GM19238 (cell line): ENCODE measurements around the gene CCDC30.
"Not testable (repeated sequence)": the region's sequence is repeated elsewhere in the genome, so short reads cannot be mapped to it uniquely, and the experiment has no call there.

ENCODE experiments used
- DNase-seq: peaks from one replicate; pipeline ENCODE4 v3.0.0; 2011; ENCODE audit warnings: low spot score; ENCODE audit not compliant: insufficient read length

Gene CCDC30

GRCh38 chr1:42523171-42523570 is 60.1 kb downstream of the CCDC30 start:
- DNase-seq, result no peak

DNA sequence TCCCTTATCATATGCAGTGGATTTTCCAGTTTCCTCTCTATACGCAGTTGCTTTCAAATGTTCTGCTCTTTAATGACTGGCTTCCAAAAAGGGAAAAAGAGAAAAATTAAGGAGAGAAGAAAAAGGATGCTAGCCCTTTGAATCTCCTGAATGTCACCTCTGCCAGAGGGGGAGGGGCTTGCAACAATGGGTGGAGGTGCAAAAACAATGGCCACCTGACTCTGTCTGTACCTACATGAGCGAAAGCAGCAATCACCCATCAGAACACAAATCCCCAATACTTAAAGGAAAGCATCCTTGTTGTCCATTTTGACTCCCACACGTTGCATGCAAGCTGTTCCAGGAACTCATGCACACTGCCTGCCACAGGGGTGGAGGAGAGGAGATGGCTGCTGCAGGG is 61.2 kb downstream of the CCDC30 start:
- DNase-seq, result no peak

DNA sequence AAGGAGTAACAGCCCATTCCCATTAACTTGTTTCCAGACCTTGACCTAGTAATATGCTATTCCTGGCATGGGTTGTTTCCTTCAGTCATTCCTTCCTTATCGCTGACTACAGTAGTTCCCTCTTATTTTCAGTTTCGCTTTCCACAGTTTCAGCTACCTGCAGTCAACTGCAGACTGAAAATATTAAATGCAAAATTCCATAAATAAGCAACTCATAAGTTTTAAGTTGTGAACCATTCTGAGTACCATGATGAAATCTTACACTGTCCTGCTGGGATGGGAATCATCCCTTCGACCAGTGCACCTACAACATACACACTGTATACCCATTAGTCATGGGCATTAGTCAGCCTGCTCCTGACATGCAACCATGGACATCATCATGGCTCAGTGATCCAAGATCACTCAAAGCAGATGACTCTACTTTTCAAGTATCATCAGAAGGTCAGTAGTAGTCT is 66.7 kb downstream of the CCDC30 start:
- no peak for DNase-seq

GRCh38 chr1:42531043-42531442 is 68.0 kb downstream of the CCDC30 start:
- DNase-seq, result no peak

DNA sequence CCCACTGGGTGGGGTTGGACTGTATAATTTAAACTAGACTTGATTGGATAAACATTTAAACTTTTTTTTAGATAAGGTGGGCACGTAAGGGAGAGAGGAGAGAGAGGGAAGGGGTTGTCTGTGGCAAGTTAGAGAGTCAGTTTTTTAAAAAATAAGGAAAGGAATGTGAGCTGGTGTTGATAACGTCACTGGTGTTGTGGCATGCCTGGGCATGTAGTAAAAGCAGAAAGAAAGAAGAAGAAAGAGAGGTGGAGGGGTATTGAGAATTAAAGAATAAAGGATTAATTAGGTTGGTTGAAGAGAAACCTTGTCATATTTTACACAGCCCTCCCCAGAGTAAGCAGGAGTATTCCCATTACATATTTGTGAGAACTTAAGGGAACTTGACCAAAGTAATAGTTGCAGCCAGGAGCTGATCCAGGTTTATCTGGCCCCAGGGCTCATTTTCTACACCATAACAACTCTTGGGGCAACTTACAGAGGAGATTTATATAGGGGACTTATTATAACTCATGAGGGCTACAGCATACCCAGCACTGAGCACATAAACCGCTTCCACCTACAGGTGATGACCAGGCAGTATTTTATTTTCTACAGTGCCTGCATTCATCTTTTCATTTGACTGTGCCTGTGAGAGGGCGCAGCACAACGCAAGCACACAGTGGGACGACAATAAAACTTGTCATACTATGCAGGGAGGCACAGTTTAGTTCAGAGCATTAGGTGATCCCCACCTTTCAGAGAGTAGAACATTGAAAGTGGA is 70.2 kb downstream of the CCDC30 start:
- no peak for DNase-seq

DNA sequence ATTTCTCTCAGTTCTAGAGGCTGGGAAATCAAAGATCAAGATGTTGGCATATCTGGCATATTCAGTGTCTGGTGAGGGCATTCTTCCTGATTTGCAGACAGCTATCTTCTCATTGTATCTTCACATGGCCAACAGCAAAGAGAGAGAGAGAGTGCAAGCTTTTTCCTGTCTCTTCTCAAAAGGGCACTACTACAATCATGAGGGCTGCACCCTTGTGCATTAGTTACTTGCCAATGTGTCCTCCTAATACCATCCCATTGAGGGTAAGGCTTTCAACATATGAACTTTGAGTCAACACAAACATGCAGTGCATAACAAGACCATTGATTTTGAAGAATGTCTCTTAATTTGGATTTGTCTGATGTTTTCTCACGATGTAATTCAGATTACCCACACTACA is 78.0 kb downstream of the CCDC30 start:
- no peak for DNase-seq

DNA sequence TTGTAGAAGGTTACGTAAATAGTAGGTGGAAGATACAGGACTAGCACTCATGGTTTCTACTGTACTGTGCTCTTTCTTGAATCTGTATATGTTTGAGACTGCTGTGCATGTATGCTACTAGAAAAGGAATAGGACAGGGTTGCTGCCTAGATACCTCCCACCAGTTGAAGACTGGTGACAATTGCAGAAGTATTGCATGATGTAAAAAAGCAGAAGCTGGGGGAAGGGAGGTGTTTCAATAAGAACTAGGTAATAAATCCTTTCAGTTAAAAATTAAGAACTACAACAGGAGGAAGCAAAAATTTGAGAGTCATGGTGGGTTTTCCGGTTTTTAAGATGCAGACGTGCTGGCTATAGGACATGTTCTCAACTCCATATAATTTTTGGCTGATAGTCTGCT is 88.1 kb downstream of the CCDC30 start:
- no peak for DNase-seq

GRCh38 chr1:42551590-42551989 is 88.5 kb downstream of the CCDC30 start:
- DNase-seq, result no peak

GRCh38 chr1:42552636-42553035 is 89.5 kb downstream of the CCDC30 start:
- no peak for DNase-seq

- DNase-seq, result no peak
Observed at GRCh38 chr1:42557230-42557851, 94.3 kb downstream of the CCDC30 start.

GRCh38 chr1:42567038-42567437 is 104.0 kb downstream of the CCDC30 start:
- DNase-seq, result no peak

DNA sequence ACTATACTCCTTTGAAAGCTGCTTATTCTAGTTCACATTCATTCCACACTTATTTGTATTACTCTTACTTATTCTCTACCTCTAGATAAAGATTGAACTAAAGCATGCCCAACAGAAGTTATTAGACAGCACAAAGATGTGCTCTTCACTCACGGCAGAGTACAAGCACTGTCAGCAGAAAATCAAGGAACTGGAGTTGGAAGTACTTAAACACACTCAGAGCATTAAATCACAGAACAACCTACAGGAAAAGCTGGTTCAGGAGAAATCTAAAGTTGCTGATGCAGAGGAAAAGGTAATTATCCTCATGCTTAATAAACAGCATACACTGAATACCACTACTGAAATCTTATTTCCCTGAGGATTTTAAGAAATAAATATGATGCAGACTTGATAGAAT is 113.8 kb downstream of the CCDC30 start:
- no peak for DNase-seq

- DNase-seq, result no peak
Observed at GRCh38 chr1:42586016-42586415, 122.9 kb downstream of the CCDC30 start.

GRCh38 chr1:42587753-42588152 is 124.7 kb downstream of the CCDC30 start:
- no peak for DNase-seq

DNA sequence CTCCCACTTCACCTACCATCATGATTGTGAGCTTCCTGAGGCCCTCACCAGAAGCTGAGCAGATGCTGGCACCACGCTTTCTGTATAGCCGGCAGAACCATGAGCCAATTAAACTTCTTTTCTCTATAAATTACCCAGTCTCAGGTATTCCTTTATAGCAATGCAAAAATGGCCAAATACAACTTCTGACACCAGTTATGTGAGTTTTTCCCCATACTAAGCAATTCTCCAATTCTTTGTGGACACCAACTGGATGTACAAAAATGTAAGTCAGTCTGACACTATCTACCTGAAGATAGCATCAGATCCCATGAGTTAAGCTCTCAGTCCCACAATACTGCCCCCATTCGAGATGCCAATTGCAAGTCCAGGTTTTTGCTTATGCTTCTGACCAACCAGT is 129.7 kb downstream of the CCDC30 start:
- DNase-seq, result no peak

DNA sequence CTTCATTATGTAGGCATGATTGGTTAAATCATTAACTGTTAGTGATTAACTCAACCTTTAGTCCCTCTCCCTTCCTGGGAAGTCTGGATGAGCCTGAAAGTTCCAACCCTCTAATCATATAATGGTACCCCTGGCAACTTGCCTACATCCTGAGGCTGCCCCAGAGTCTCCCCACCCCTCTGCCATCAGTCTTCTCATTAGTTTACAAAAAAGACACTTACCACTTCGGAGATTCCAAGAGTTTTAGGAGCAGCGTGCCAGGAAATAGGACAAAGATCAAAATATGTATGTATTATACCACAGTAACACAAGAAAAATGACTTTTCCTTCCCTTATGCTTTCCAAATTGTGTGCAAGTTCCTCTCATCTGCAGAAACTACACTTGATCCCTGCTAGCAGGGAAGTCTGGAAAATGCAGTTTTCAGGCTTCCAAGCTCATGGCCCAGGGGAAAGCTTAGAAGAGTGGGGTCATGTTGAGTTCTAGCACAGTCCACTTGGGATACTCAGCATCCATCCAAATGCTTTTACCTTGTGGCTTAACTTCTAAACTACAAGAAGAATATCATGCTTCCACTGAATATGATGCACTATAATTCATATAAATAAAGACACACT is 130.5 kb downstream of the CCDC30 start:
- DNase-seq, result no peak

DNA sequence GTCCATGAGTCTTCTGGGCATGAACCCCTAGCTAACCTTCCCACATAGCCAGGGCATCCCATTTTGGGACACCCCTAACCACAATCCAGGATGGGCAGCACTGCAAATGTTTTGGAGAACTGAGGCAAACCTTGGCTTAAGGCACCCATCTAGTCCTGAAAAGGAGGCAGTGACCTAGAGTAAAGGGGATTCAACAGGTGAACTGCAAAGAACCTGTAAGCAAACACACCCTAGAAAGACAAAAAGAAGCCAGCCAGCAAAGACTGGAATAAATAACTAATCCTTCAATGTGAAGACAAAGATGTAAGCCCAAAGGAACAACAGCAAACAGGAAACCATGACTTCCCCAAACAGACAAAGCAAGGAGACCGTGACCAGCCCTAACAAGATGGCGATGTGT is 138.4 kb downstream of the CCDC30 start:
- no peak for DNase-seq

GRCh38 chr1:42613803-42614131 is 150.7 kb downstream of the CCDC30 start:
- DNase-seq, result no peak

DNA sequence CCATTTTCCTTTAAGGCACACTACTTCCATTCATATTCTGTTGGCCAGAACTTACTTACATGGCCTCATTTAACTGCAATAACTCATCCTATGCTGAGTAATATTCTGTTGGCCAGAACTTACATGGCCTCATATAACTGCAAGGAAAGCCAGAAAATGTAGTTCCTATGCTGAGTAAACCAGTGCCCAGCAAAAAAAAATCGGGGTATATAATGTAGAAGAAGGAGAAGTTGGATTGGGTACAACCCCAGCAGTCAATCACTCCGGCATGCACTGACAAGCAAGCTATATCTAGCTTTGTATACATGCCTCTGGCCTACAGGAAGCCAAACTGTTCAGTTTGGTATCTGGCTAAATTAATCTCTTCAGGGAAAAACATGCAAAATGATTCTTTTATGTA is 155.8 kb downstream of the CCDC30 start:
- DNase-seq, result no peak

DNA sequence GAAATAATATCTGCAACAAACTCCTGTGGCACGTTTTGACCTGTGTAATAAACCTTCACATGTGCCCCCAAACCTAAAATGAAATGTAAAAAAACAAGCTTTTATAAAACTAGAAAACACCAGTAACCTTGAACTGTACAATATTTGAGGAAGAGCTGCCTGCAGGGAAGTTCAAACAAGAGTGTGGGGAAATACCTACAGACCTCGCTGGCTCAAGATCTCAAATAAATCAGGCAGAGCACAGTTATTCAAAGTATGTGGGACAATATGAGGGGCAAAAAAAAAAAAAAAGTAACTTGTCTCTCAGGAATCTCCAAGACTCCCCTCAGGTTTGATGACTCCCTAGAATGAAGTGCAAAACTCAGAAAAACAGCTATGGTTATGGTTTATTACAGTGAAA is 157.2 kb downstream of the CCDC30 start:
- no peak for DNase-seq

GRCh38 chr1:42621180-42621579 is 158.1 kb downstream of the CCDC30 start:
- not testable (repeated sequence) for DNase-seq

- DNase-seq, result not testable (repeated sequence)
Observed at GRCh38 chr1:42627205-42627604, 164.1 kb downstream of the CCDC30 start.

- DNase-seq, result no peak
Observed at GRCh38 chr1:42639116-42639515, 176.0 kb downstream of the CCDC30 start.
